K562 (cell line): ENCODE results near the gene ELP5. TPM values are rescaled to one million over a fixed set of nuclear protein-coding genes. Genes with fewer than 3 reads are reported as not detected.

ENCODE experiments used
- ADNP ChIP-seq: fragments of 200-800 bp; sonication (Bioruptor generic); IDR thresholded peaks from 2 replicates; pipeline ENCODE4 v1.6.1; 2016; ENCODE audit warnings: missing genetic modification characterization, missing compliant biosample characterization
- ARID3B ChIP-seq: fragments of 250-450 bp; sonication (Bioruptor Pico); IDR thresholded peaks from 2 replicates; pipeline ENCODE4 v1.4.0; 2020; ENCODE audit warnings: borderline replicate concordance
- ATF3 ChIP-seq, 2 experiments: fragments of 450-650 bp in 1 of 2; sonication (generic) in 1 of 2; formaldehyde crosslinking in 1 of 2; IDR thresholded peaks in 1 of 2; conservative IDR thresholded peaks in 1 of 2; 2 replicates each; pipeline versions ENCODE4 v1.6.1 to v1.8.1; 2016 to 2023; ENCODE audit warnings: mild to moderate bottlenecking in 2 of 2, moderate library complexity in 2 of 2, inconsistent platforms in 1 of 2, missing genetic modification reagents in 1 of 2
- BRD4 ChIP-seq: fragments of 200-600 bp; sonication (generic); IDR thresholded peaks from 2 replicates; pipeline ENCODE4 v1.6.1; 2017; ENCODE audit warnings: inconsistent platforms
- CBX1 ChIP-seq: sonication (generic); IDR thresholded peaks from 2 replicates; pipeline ENCODE4 v1.6.1; 2016; ENCODE audit warnings: antibody characterized with exemption, low read depth, mild to moderate bottlenecking
- DLX4 ChIP-seq: fragments of 250-450 bp; sonication (Bioruptor Pico); IDR thresholded peaks from 2 replicates; pipeline ENCODE4 v1.6.1; 2021; ENCODE audit warnings: mild to moderate bottlenecking
- GATA2 ChIP-seq: sonication (generic); formaldehyde crosslinking; IDR thresholded peaks from 2 replicates; pipeline ENCODE4 v1.4.0; 2020; ENCODE audit warnings: mild to moderate bottlenecking, missing genetic modification reagents
- HDAC2 ChIP-seq: fragments of 450-650 bp; IDR thresholded peaks from 2 replicates; pipeline ENCODE4 v1.6.1; 2016; ENCODE audit warnings: mild to moderate bottlenecking
- ID3 ChIP-seq, 2 experiments: fragments of 250-450 bp in 1 of 2; fragments of 450-650 bp in 1 of 2; sonication (Bioruptor Pico) in 1 of 2; IDR thresholded peaks; 2 replicates each; pipeline versions ENCODE4 v1.6.1 to v1.8.0; 2016 to 2021; ENCODE audit warnings: mild to moderate bottlenecking in 2 of 2, moderate library complexity in 2 of 2, missing compliant biosample characterization in 1 of 2, missing genetic modification characterization in 1 of 2
- KDM4B ChIP-seq, 2 experiments: fragments of 450-650 bp in 1 of 2; sonication (generic) in 1 of 2; IDR thresholded peaks; 2 replicates each; pipeline ENCODE4 v1.6.1; 2016 to 2017; ENCODE audit warnings: borderline replicate concordance in 2 of 2, antibody characterized with exemption in 1 of 2, low read depth in 1 of 2, mild to moderate bottlenecking in 1 of 2
- MAZ ChIP-seq, 2 experiments: fragments of 450-650 bp in 1 of 2; sonication (generic) in 1 of 2; formaldehyde crosslinking; IDR thresholded peaks in 1 of 2; conservative IDR thresholded peaks in 1 of 2; 2 replicates each; pipeline versions ENCODE4 v1.4.0 to v1.5.0; 2020; ENCODE audit warnings: mild to moderate bottlenecking in 1 of 2, missing genetic modification reagents in 1 of 2
- MLLT1 ChIP-seq, 2 experiments: fragments of 450-650 bp; IDR thresholded peaks; 2 replicates each; pipeline ENCODE4 v1.6.1; 2016
- NONO ChIP-seq, 2 experiments: fragments of 200-400 bp in 1 of 2; fragments of 450-650 bp in 1 of 2; formaldehyde crosslinking in 1 of 2; IDR thresholded peaks; 2 replicates each; pipeline ENCODE4 v1.6.1; 2017; ENCODE audit warnings: low read depth in 2 of 2, mild to moderate bottlenecking in 2 of 2, moderate library complexity in 2 of 2, low read length in 1 of 2
- POLR2A ChIP-seq: fragments of 450-650 bp; conservative IDR thresholded peaks from 2 replicates; pipeline ENCODE4 v1.6.1; 2016
- POLR2AphosphoS2 ChIP-seq: IDR thresholded peaks from 2 replicates; pipeline ENCODE4 v1.6.1; 2012; ENCODE audit warnings: low read length, improper control_type of control experiment
- POLR2G ChIP-seq: fragments of 200-400 bp; formaldehyde crosslinking; IDR thresholded peaks from 2 replicates; pipeline ENCODE4 v1.6.1; 2017; ENCODE audit warnings: low read depth, mild to moderate bottlenecking, antibody characterized with exemption, low read length, moderate library complexity
- PTRF ChIP-seq: fragments of 450-650 bp; IDR thresholded peaks from 2 replicates; pipeline ENCODE4 v1.6.1; 2016; ENCODE audit warnings: mild to moderate bottlenecking, missing genetic modification characterization, missing compliant biosample characterization
- RHOXF2B ChIP-seq: fragments of 250-450 bp; sonication (Bioruptor Pico); conservative IDR thresholded peaks from 2 replicates; pipeline ENCODE4 v1.5.1; 2021
- SPI1 ChIP-seq: IDR thresholded peaks from 2 replicates; pipeline ENCODE4 v1.6.1; 2011; ENCODE audit warnings: low read depth, low read length, control low read depth, borderline replicate concordance
- SRF ChIP-seq, 2 experiments: fragments of 250-450, 450-650 bp in 1 of 2; sonication (Bioruptor Pico) in 1 of 2; sonication (generic) in 1 of 2; formaldehyde crosslinking; IDR thresholded peaks; 2 replicates each; pipeline versions ENCODE4 v1.5.0 to v1.5.1; 2020 to 2022; ENCODE audit warnings: mild to moderate bottlenecking in 1 of 2, missing genetic modification reagents in 1 of 2
- TEAD2 ChIP-seq: fragments of 450-650 bp; IDR thresholded peaks from 2 replicates; pipeline ENCODE4 v1.6.1; 2016; ENCODE audit warnings: missing genetic modification characterization, control low read depth, missing compliant biosample characterization
- TEAD4 ChIP-seq, 2 experiments: sonication (generic) in 1 of 2; formaldehyde crosslinking in 1 of 2; IDR thresholded peaks; 2 replicates each; pipeline versions ENCODE4 v1.6.1 to v1.8.0; 2012 to 2022; ENCODE audit warnings: borderline replicate concordance in 1 of 2, inconsistent platforms in 1 of 2, low read length in 1 of 2, mild to moderate bottlenecking in 1 of 2, missing genetic modification reagents in 1 of 2
- ZKSCAN1 ChIP-seq: fragments of 150-350 bp; IDR thresholded peaks from 2 replicates; pipeline ENCODE4 v1.6.1; 2016; ENCODE audit warnings: low read depth, low read length
- ZNF175 ChIP-seq: fragments of 200-800 bp; sonication (Bioruptor generic); IDR thresholded peaks from 2 replicates; pipeline ENCODE4 v1.6.1; 2016; ENCODE audit warnings: low read depth, mild to moderate bottlenecking, missing genetic modification characterization, missing compliant biosample characterization
- ZNF354B ChIP-seq: fragments of 250-450 bp; sonication (Bioruptor Pico); IDR thresholded peaks from 2 replicates; pipeline ENCODE4 v1.4.0; 2020
- polyA plus RNA-seq, 8 experiments: library from polyadenylated mRNA; depleted of rRNA in 4 of 8; stranded (reverse) in 5 of 8; unstranded in 3 of 8; fragments of >200 nt; fragmentation: Nextera tagmentation in 2 of 8; fragmentation: Illumina TruSeq in 1 of 8; extraction: Ambion mirVana in 2 of 8; extraction: Trizol in 1 of 8; gene quantifications; 2 replicates each; pipeline versions ENCODE4 v1.2.1 to v1.2.3, GENCODE V29; 2011 to 2014; ENCODE audit warnings: inconsistent platforms in 1 of 8, missing spikeins in 1 of 8
- total RNA-seq, 7 experiments: library from RNA; depleted of rRNA in 6 of 7; stranded (reverse); fragments of >200 nt in 6 of 7; fragmentation: Illumina TruSeq in 2 of 7; extraction: Trizol in 2 of 7; gene quantifications; 2 replicates each; pipeline versions ENCODE4 v1.2.1 to v1.2.3, GENCODE V29; 2011 to 2021; ENCODE audit warnings: low replicate concordance in 1 of 7

ELP5 gene
- total and polyA plus RNA-seq, 9 of the 15 experiments (the other 6 are each of a cell fraction or from before 2014, with no cell fraction given), result 25.7 to 77.9 (median 52.9) TPM

- TF ChIP-seq ATF3 (IDR thresholded peaks at IDR 0.05) (no peak), ATF3 (CRISPR knock-in tag; conservative IDR thresholded peaks at IDR 0.05) (no peak), POLR2A (peak; percentile 66), ADNP (tag) (no peak), ZNF354B (no peak), RHOXF2B (CRISPR knock-in tag) (no peak), SPI1 (no peak), HDAC2 (no peak), GATA2 (CRISPR knock-in tag) (no peak), ID3 (CRISPR knock-in tag; IDR thresholded peaks at IDR 0.05) (no peak), ID3 (tag; IDR thresholded peaks at IDR 0.05) (no peak), POLR2G (0 out of 2 replicates have a peak, but pooled peaks have one; percentile 11), NONO (IDR thresholded peaks at IDR 0.05; ENCODE audit: low read depth in 2 of 2, low read length in 1 of 2) (no peak), DLX4 (CRISPR knock-in tag) (no peak), TEAD2 (tag) (no peak), MAZ (CRISPR knock-in tag; conservative IDR thresholded peaks at IDR 0.05 in 1 of 2, IDR thresholded peaks at IDR 0.05 in 1 of 2) (no peak), ARID3B (CRISPR knock-in tag) (no peak), TEAD4 (IDR thresholded peaks at IDR 0.05; ENCODE audit: low read length) (no peak), TEAD4 (CRISPR knock-in tag; IDR thresholded peaks at IDR 0.05; ENCODE audit: borderline replicate concordance) (no peak), POLR2AphosphoS2 (peak; percentile 54; the same call in 1 of the 2 replicates), SRF (CRISPR knock-in tag; IDR thresholded peaks at IDR 0.05) (no peak), MLLT1 (IDR thresholded peaks at IDR 0.05) (no peak), KDM4B (IDR thresholded peaks at IDR 0.05; ENCODE audit: borderline replicate concordance in 2 of 2, low read depth in 1 of 2) (no peak), CBX1 (no peak), BRD4 (no peak), ZKSCAN1 (no peak), ZNF175 (no peak), PTRF (tag) (no peak)
Observed at GRCh38 chr17:7222972-7223292, 29.1 kb upstream of the ELP5 start (continued).
